ENCODE measurements around the gene OR10AD1.
A peak's percentile ranks its signal among the peaks of the same experiment; 100 is the strongest.
"Not testable (repeated sequence)": the region's sequence is repeated elsewhere in the genome, so short reads cannot be mapped to it uniquely, and the experiment has no call there.

Gene OR10AD1, protein sequence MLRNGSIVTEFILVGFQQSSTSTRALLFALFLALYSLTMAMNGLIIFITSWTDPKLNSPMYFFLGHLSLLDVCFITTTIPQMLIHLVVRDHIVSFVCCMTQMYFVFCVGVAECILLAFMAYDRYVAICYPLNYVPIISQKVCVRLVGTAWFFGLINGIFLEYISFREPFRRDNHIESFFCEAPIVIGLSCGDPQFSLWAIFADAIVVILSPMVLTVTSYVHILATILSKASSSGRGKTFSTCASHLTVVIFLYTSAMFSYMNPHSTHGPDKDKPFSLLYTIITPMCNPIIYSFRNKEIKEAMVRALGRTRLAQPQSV

DNA sequence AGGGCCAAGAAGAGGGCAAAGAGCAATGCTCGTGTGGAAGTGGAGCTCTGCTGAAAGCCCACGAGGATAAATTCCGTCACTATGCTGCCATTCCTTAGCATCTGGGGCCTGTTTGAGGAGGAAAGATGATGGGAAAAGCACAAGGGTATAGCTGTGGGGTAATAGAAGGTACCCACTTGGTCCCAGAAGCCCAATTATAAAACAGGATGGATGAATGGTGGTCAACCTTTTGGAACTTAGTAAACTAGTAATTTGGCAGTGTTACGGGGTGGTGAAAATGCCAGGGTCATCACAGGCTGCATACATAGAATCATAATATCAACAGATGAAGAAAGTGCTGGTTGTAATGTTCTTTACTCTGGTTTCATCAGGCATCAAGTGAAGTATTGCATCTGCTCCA, at the start of gene OR10AD1:
Gene OR10AD1, minus strand, starts transcription at position 101 of the 400 bp plus-strand sequence. Its CDS starts 0 bp downstream, at position 101.
- no peak for TF ChIP-seq POLR2A (IDR thresholded peaks at IDR 0.05; ENCODE audit: low read length)
- TF ChIP-seq GATA1 (IDR thresholded peaks at IDR 0.05; ENCODE audit: low read depth, low read length), result no peak
- DNase-seq, result no peak

DNA sequence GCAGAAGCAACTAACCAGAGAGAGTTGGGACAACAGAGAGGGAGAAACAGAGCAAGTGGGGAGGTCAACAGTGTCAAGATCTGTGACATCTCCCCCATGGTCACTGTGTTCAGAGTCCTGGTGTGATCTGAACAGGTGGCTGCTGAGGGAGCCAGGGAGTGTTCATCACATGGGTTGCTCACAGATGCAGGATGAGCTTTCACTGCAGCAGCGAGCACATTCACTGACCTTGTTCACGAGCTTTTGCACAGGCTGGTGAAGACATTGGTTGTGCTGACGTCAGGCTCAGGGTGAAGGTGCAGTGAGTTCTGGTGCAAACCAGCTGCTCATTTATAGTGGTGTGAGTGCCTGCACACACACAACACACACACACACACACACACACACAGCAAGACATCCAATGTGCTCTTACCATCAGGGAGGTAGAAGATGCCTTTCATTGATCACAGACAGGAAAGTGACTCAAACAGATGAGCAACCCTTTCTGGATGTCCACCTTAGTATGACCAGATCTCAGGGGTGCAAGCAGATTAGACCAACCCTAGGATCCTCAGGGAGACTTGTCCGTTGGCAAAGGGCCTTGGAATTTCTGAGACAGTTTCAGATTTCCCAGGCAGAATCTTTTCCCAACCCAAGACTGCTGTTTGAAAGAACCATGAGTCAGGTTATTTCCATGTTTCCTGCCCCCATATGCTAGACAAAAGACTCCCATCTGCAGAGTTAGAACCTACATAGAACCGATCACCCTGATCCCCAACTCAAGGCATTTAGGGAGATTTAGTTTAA, 44.3 kb upstream of the OR10AD1 start:
- no peak for TF ChIP-seq GATA1 (IDR thresholded peaks at IDR 0.05; ENCODE audit: low read depth, low read length)
- TF ChIP-seq POLR2A (IDR thresholded peaks at IDR 0.05; ENCODE audit: low read length), result no peak
- no peak for DNase-seq

DNA sequence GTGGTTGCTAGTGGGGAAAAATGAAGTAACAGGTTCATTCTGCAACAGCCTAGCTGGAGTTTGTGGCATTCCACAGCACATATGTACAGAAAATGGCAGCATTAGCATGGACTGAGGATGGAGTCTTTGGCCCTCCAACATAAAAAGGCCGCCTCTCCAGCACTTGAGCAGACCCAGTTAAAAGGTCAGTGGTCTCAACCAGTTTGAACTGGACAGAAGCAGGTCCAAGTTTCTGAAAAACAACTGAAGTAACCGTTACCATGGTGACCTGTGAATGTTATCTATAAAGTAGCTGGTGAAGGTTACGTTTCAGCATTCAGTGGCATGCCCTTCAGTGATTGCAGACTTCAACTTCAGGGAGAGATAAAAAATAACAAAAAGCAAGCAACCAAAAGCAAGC, 34.1 kb upstream of the OR10AD1 start:
- no peak for TF ChIP-seq GATA1 (IDR thresholded peaks at IDR 0.05; ENCODE audit: low read depth, low read length)
- no peak for TF ChIP-seq POLR2A (IDR thresholded peaks at IDR 0.05; ENCODE audit: low read length)

DNA sequence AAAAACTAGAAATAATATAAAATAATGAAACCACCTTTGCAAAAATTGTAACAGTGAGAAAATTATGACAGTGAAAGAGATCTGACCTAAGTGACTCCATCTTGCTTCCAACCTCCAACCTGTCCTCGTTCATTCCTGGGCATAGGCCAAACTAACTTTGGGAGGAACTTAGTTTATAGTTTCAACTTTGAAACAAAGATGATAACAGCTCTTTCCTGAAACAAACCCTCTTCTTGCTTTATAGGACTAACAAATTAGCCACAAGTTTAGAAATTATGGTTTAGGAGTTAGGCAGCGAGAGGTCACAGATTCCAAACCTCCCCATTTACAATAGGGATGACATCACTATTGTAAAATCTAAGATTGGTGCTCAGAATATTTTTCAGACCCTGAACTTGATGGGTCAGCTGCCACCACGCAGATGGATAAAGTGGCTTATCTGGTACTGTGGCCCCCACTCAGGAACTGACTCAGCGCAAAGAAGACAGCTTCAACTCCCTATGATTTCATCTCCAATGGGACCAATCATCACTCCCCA, 32.8 kb upstream of the OR10AD1 start:
- no peak for DNase-seq
- TF ChIP-seq GATA1 (IDR thresholded peaks at IDR 0.05; ENCODE audit: low read depth, low read length), result no peak
- TF ChIP-seq POLR2A (IDR thresholded peaks at IDR 0.05; ENCODE audit: low read length), result no peak

More for the DNA sequence above, 34.1 kb upstream of the OR10AD1 start:
- no peak for DNase-seq

DNA sequence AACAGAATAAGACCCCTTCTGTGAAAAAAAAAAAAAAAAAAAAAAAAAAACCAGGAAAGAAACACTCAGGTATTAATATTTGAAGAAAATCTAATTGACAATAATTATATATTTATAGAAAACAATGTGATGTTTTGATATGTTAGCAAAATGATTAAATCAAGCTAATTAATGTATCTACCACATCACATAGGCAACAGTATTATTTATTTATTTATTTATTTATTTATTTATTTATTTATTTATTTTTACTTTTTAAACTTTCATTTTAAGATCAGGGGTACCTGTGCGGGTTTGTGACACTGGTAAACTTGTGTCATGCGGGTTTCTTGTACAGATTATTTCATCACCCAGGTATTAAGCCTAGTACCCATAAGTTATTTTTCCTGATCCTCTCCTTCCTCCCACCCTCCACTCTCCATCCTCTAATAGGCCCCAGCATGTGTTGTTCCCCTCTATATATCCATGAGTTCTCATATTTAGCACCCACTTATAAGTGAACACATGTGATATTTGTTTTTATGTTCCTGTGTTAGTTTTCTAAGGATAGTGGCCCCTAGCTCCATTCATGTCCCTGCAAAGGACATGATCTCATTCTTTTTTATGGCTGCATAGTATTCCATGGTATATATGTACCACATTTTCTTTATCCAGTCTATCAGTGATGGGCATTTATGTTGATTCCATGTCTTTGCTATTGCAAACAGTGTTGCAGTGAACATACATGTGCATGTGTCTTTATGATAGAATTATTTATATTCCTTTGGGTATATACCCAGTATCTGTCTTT, 28.3 kb upstream of the OR10AD1 start:
- not testable (repeated sequence) for DNase-seq

DNA sequence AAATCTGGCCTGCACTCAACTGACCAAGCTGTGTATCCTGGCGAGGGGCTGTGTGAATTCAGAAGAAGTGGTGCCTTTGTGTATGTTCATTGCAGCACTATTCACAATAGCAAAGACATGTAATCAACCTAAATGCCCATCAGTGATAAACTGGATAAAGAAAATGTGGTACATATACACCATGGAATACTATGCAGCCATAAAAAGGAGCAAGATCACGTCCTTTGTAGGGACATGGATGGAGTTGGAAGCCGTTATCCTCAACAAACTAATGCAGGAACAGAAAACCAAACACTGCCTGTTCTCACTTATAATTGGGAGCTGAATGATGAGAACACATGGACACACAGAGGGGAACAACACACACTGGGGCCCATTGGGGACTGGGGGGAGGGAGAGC, 21.4 kb upstream of the OR10AD1 start:
- DNase-seq, result not testable (repeated sequence)

DNA sequence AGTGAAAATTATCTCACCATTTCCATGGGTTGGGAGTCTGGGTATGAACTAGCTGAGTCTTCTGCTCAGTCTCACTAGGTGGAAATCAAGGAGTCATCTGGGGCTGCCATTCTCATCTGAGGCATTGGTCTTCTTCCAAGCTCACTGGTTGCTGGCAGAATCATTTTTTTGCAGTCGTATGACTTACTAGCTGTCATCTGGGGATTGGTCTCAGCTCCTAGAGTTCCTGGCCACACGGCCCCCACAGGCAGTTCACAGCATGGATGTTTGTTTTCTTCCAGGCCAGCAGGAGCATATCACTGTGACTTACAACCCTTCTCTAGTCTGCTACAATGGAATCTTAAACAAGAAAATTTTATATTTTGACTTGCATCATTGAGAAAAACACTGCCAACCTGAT, 18.6 kb upstream of the OR10AD1 start:
- TF ChIP-seq POLR2A (IDR thresholded peaks at IDR 0.05; ENCODE audit: low read length) (no peak), GATA1 (IDR thresholded peaks at IDR 0.05; ENCODE audit: low read depth, low read length) (no peak)
- DNase-seq, result no peak

DNA sequence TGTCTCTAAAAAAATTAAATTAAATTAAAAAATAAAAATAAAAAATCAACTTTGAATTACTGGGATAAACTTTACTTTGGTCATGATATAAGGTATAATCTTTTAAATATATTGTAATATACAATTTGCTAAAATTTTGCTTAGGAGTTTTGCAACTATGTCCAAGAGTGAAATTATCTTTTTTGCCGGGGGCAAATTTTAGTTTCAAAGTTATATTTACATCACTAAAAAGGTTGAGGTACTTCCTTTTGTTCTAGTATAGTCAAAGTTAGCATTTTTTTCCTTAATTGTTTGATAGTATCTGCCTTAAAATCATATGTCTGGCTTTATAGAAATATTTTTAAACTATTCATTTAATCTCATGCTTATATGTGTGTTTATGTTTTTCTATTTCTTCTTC, 17.6 kb upstream of the OR10AD1 start:
- TF ChIP-seq GATA1 (IDR thresholded peaks at IDR 0.05; ENCODE audit: low read depth, low read length), result no peak
- no peak for TF ChIP-seq POLR2A (IDR thresholded peaks at IDR 0.05; ENCODE audit: low read length)
- no peak for DNase-seq

DNA sequence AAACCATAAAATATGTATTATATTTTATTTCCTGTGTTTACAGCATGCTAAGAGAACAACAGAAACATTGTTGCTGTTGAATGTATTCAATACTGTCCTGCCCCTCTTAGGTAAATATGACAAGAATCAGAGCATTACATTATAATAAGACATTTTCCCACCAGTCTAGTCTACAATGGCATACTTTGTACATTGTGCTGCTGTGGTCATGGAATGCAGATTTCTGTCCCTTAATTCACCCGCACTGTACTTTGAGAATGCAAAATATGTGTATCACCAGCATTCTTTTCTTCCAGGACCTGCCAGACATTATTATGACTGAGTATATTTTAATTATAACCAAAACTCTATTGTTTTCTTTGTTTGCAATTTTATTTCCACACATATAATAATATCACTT, 16.5 kb upstream of the OR10AD1 start:
- no peak for TF ChIP-seq POLR2A (IDR thresholded peaks at IDR 0.05; ENCODE audit: low read length)
- no peak for DNase-seq

DNA sequence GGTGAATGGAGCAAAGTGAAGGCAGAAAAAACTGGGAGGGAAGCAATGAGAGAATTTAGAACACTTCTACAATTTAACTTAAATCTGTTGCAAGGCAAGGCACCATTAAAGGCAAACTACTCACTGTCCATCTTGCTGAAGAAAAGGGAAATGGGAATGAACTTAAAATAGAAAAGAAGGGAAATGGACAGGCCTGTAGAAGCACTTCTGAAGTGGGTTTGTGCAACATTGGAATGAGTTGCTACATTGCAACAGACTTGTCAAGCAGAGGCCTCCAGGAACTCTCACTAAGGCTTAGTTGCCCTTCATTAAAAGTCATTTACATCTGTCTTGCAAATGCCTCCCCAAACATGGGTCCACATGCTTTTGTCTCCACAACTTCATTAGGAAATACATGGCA, 13.7 kb upstream of the OR10AD1 start:
- DNase-seq, result no peak
- TF ChIP-seq POLR2A (IDR thresholded peaks at IDR 0.05; ENCODE audit: low read length) (no peak), GATA1 (IDR thresholded peaks at IDR 0.05; ENCODE audit: low read depth, low read length) (no peak)

DNA sequence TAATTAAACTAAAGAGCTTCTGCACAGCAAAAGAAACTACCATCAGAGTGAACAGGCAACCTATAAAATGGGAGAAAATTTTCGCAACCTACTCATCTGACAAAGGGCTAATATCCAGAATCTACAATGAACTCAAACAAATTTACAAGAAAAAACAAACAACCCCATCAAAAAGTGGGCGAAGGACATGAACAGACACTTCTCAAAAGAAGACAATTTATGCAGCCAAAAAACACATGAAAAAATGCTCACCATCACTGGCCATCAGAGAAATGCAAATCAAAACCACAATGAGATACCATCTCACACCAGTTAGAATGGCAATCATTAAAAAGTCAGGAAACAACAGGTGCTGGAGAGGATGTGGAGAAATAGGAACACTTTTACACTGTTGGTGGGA, 6.4 kb upstream of the OR10AD1 start:
- not testable (repeated sequence) for DNase-seq

DNA sequence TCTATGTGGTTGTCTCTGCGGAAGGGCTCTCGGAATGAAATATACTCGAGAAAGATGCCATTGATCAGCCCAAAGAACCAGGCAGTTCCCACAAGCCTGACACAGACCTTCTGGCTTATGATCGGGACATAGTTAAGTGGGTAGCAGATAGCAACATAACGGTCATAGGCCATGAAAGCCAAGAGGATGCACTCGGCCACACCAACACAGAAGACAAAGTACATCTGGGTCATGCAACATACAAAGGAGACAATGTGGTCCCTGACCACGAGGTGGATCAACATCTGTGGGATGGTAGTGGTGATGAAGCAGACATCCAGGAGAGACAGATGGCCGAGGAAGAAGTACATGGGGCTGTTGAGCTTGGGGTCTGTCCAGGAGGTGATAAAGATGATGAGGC, 326 bp downstream of the OR10AD1 start:
- no peak for DNase-seq
- TF ChIP-seq GATA1 (IDR thresholded peaks at IDR 0.05; ENCODE audit: low read depth, low read length) (no peak), POLR2A (IDR thresholded peaks at IDR 0.05; ENCODE audit: low read length) (peak; percentile 8)

DNA sequence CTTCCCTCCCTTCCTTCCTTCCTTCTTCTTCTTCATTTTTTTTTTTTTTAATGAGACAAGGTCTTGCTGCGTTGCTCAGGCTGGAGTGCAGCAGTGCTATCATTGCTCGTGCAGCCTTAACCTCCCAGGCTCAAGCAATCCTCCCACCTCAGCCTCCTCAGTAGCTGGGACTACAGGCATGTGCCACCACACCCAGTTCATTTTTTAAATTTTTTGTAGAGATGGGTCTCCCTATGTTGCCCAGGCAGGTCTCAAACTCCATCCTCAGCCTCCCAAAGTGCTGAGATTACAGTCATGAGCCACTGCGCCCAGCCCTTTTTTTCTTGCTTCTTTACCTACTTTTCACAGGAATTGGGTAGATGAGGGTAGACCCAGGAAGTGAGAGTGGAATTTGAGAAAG, 1.6 kb downstream of the OR10AD1 start:
- TF ChIP-seq GATA1 (IDR thresholded peaks at IDR 0.05; ENCODE audit: low read depth, low read length) (no peak), POLR2A (IDR thresholded peaks at IDR 0.05; ENCODE audit: low read length) (no peak)
- no peak for DNase-seq

DNA sequence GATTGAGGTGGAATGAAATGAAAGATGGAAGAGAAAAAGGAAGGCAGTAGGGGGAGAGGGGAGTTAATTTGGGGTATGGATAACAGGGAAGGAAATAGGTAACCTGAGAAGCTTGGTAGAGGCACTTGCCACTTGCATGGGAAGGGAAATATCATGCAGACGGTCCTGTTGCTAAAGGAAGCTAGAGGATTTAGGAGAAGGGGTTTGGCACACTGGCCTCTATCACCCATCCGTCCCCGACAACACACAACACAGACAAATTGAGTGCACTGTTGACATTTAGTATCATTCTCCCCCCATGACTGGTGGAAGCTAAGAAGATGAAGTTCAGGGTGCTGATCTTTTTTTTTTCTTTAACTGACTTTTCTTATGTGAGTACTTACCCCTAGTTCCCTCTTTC, 2.0 kb downstream of the OR10AD1 start:
- DNase-seq, result no peak
- no peak for TF ChIP-seq GATA1 (IDR thresholded peaks at IDR 0.05; ENCODE audit: low read depth, low read length)
- TF ChIP-seq POLR2A (IDR thresholded peaks at IDR 0.05; ENCODE audit: low read length), result no peak
